ENCODE results near the gene FYCO1.

DNA sequence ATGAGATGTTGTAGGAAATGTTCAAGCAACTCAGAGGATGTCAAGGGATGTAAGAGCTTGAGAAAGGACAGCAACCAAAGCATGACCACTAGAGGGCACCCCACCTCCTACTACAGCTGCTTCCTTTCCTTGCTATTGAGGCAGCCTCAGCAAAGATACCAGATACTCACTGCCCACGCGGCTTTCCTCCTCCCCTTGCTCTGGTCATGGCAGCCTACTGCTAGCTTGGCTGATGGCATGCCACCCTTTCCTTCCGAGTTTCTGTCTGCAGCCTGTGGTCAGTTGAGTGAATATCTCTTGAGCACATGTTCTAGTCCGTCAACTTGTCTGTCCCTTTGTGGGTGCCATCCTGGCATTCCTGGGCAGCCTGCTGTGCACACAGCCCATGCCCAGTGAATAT, 56.8 kb downstream of the FYCO1 start:
- no peak for TF ChIP-seq POLR2A (IDR thresholded peaks at IDR 0.05)
- peak in 1 of 3 donors; percentile 50 for TF ChIP-seq POLR2AphosphoS5 (IDR thresholded peaks at IDR 0.05)
- TF ChIP-seq, protein P1, sequence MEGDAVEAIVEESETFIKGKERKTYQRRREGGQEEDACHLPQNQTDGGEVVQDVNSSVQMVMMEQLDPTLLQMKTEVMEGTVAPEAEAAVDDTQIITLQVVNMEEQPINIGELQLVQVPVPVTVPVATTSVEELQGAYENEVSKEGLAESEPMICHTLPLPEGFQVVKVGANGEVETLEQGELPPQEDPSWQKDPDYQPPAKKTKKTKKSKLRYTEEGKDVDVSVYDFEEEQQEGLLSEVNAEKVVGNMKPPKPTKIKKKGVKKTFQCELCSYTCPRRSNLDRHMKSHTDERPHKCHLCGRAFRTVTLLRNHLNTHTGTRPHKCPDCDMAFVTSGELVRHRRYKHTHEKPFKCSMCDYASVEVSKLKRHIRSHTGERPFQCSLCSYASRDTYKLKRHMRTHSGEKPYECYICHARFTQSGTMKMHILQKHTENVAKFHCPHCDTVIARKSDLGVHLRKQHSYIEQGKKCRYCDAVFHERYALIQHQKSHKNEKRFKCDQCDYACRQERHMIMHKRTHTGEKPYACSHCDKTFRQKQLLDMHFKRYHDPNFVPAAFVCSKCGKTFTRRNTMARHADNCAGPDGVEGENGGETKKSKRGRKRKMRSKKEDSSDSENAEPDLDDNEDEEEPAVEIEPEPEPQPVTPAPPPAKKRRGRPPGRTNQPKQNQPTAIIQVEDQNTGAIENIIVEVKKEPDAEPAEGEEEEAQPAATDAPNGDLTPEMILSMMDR (IDR thresholded peaks at IDR 0.05 in 8 of 11, conservative IDR thresholded peaks at IDR 0.05 in 3 of 11), result peak; percentile 81 to 95 (median 90)
